ENCODE results near the gene DOC2A.
"Not testable (repeated sequence)": the region's sequence is repeated elsewhere in the genome, so short reads cannot be mapped to it uniquely, and the experiment has no call there.

DOC2A gene

GRCh38 chr16:30027588-30028437 lies 17.0 kb upstream of the DOC2A start:
- DNase-seq (ENCODE audit: low read depth): no peak

- no peak for DNase-seq (ENCODE audit: low read depth)
Measured at GRCh38 chr16:30026449-30026848, 15.6 kb upstream of the DOC2A start.

DNA sequence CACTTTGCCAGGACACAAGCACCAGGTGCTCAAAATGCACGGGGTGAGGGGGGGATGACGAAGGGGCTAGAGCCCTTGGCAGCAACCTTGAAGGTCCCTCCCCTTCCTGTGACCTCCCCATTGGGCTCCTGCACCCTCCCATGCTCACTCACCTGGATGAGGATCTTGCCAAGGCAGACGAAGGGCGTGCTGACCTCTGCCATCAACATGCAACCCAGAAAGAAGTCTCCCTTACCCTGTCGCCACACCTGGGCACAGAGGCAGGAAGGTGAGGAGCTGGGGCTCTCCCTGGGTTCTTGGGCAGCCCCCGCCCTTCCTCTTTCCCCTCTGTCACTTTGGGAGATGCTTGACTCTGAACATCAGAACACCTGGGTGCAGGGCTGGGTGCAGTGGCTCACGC lies 14.7 kb upstream of the DOC2A start:
- DNase-seq (ENCODE audit: low read depth): no peak

DNA sequence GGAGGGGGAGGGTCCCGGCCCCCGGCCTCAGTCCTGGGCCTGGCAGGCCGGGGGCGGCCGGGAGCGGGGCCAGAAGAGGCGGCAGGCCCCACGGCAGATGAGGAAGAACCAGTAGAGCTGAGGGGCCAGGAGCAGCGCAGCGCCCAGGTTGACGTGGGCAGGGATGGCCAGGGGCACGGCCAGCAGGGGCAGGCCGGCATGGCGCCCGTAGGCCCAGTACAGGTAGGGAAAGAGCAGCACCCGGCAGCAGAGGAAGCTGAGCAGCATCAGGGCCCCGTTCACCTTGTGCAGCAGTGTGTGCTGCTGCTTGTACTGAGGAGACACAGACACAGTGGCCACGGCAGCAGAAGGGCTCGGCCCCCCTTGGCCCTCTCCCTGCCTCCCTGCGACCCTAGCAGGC lies 14.3 kb upstream of the DOC2A start:
- DNase-seq (ENCODE audit: low read depth): no peak

GRCh38 chr16:30024451-30024850 lies 13.6 kb upstream of the DOC2A start:
- DNase-seq (ENCODE audit: low read depth): no peak

DNA sequence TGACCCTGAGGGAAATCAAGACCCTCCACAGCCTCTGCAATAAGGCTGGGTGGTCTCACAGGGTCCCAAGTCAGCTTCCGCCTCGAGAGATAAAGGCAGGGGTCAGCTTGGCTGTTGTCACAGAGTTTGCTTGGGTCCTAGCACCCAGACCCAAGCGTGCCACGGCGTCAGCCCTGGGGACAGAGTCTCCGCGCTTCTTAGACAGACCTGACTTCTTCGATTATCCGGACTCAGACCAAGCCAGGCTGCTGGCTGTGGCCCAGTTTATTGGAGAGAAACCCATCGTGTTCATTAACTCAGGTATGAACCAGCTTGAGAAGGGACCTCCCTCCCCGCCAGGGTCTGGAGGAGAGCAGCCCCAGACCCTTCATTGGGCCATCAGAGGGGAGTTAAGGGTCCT lies 12.8 kb upstream of the DOC2A start:
- no peak for DNase-seq (ENCODE audit: low read depth)

DNA sequence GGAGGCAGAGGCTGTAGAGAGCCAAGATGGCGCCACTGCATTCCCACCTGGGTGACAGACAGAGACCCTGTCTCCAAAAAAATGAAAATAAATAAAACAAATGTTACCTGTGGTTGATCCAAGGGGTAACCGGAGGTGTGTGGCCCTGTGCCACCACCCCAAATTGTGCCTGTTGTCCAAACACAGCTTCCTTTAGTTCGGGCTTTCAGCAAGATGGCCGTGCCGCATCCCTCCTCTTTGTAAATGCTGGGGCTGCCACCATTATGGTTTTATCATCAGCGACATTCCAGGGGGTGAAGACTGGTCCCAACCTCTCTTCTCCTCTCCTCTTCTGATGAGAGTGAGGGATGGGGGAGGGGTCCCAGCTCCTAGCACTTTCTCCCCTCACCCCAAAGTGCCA lies 12.1 kb upstream of the DOC2A start, which contains the start of gene C16orf92:
C16orf92 (plus strand) TSS at position 312 of the 400 bp plus-strand sequence. CDS start 143 bp downstream, outside the sequence.
- DNase-seq (ENCODE audit: low read depth): no peak

DNA sequence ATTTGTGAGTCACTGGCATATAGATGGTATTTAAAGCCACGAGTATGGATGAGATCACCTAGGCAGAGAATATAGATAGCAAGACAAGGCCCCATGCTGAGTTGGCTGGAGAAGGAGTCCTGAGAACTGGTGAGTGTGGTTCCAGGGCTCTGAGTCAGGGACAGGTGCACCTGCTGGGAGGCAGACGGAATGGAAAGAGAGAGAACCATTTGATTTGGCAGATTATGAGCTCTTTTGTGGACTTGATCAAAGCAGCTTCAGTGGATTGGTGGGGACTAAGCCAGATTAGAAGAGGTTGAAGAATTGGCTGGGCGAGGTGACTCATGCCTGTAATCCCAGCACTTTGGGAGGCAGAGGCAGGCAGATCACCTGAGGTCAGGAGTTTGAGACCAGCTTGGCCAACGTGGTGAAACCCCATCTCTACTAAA lies 7.9 kb upstream of the DOC2A start:
- no peak for DNase-seq (ENCODE audit: low read depth)

GRCh38 chr16:30017937-30018336 lies 7.1 kb upstream of the DOC2A start:
- not testable (repeated sequence) for DNase-seq (ENCODE audit: low read depth)

DNA sequence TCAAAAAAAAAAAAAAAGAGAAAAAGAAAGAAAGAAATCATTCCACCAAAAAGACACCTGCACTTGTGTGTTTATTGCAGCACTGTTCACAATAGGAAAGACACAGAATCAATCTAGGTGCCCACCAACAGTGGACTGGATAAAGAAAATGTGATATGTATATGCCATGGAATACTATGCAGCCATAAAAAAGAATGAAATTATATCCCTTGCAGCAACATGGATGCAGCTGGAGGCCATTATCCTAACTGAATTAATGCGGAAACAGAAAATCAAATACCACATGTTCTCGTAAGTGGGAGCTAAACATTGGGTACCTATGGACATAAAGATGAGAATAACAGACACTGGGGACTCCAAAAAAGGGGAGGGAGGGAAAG lies 6.4 kb upstream of the DOC2A start:
- DNase-seq (ENCODE audit: low read depth): no peak

DNA sequence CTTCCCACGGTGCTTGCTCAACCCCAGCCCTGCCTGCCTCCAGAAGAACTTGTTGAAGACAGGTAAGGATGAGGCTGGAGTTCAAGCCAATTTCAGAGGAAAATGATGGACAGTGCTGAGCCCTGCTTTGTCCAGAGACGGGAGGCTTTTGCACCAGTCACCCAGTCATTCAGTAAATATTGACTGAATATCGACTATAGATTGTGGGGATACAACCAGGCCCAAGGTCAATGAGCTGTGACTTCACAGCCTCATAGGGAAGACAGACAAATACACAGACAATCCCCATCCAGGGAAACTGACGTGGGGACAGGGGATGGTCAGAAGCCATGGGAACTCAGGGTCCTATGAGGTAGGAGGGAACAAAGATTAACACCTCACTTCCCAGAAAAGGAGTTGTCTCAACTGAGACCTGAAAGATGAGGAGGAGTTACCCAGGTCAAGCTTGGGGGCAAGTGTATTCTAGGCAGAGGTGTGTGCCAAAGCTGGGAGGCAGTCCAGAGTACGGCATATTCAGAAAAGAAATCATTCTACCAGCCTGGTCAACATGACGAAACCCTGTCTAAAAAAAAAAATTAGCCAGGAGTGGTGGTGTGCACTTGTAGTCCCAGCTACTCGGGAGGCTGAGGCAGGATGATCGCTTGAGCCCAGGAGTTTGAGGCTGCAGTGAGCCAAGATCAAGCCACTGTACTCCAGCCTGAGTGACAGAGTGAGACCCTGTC lies 5.9 kb upstream of the DOC2A start:
- DNase-seq (ENCODE audit: low read depth): no peak

DNA sequence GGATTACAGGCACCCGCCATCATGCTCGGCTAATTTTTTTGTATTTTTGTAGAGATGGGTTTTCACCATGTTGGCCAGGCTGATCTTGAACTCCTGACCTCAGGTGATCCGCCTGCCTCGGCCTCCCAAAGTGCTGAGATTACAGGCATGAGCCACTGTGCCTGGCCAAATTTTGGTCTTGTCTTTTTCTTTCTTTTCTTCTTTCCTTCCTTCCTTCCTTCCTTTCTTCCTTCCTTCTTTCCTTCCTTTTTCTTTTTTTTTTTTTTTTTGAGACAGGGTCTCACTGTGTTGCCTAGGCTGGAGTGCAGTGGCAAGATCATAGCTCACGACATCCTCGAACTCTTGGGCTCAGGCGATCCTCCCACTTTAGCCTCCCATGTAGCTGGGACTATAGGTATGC lies 4.6 kb upstream of the DOC2A start:
- DNase-seq (ENCODE audit: low read depth): not testable (repeated sequence)

DNA sequence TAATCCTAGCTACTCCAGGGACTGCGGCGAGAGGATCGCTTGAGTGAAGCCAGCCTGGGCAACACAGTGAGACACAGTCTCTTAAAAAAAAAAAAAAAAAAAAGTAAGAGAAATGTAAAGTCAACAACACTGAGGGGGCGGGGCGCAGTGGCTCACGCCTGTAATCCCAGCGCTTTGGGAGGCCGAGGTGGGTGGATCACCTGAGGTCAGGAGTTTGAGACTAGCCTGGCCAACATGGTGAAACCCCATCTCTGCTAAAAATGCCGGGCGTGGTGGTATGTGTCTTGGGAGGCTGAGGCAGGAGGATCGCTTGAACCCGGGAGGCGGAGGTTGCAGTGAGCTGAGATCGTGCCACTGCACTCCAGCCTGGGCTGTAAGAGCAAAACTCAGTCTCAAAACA lies 1.8 kb upstream of the DOC2A start:
- not testable (repeated sequence) for DNase-seq (ENCODE audit: low read depth)

- no peak for DNase-seq (ENCODE audit: low read depth)
Measured at GRCh38 chr16:30011714-30012504, 1.1 kb upstream of the DOC2A start.

- DNase-seq (ENCODE audit: low read depth): no peak
Measured at GRCh38 chr16:30009990-30010843, 610 bp downstream of the DOC2A start.

DNA sequence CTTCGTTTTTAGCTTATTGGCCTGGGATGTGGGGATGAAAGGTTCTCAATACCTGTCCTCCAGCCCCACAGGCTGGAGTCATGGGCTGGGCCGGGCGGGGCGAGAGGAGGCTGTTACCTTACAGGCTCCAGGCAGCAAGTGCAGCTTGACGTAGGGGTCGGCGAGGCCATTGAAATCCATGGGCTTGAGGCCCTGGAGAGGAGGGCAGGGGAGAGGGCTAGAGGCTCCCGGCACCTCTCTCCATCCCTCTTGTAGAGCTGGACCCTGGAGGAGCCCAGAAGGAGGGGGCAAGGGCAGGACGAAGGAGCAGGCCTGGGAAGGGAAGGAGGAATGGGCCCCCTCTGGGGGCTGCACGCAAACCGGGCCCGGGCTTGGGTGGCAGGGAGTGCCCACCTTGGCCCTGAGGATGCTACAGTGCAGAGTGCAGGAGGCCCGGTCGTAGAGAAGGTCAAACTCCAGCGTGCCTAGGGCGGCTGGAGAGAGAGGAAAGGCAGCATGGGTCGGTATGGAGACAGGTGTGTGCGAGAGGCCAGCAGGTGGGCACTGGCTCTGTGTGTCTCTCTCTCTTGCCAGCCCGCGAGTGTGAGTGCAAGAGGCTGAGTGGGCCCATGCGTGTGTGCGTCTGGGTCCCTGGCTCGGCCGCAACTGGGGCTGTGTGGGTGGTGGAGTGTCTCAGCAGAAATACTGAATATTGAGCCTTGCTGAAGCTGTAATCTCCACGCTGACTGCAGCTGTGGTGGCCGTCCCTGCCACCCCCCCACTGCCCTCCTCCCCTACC lies 1.6 kb downstream of the DOC2A start:
- DNase-seq (ENCODE audit: low read depth): no peak

- no peak for DNase-seq (ENCODE audit: low read depth)
Measured at GRCh38 chr16:30007378-30007895, 3.4 kb downstream of the DOC2A start.

DNA sequence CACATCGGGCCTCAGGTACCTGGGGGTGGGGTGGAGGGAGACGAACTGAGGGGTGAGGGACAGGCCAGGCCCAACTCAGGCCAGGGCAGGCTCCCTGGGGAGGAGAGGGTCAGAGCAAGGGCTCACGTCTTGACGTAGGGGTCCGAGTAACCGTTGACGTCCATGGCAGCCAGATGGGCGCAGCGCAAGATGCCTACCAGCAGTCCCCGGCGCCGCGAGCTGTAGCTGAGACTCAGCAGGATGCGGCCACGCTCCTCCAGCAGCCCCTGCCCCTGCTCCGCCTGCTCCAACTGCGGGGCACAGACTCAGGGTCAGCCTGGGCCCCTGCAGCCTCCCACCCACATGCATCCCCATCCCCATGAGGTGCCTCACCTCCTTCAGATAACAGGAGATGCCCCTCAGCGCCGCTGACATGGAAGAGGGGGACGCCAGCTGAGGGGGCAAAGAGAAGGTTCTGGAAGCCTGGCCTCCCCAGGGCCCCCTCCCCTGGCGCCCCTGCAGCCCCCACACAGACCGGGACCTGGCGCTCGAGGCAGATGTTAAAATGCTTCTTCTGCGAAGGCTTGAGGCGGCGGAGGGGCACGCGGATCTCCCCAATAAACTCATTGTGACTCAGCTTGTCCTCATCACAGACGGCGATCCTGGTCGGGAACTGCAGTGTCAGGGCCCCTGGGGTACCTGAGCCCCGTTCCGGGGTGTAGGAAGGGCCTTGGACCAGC lies 4.0 kb downstream of the DOC2A start:
- no peak for DNase-seq (ENCODE audit: low read depth)

DNA sequence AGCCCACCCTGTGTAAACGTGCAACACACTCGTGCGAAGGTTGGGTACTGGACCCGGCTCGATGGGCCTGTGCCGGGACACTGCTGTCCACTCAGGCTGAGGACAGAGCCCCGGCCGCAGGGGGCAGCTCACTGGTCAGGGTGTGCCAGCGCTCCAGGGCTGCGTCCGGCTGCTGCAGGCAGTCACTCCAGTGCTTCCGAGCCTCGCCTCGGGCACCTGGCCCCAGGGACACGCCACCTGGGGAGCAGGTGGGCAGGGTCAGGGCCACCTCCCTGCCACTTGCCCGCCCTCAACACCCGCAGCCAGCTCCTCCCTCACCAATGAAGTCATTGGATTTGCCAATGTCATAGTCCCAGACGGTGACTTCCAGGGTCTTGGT lies 4.7 kb downstream of the DOC2A start:
- DNase-seq (ENCODE audit: low read depth): no peak

Data from activated T-helper 1 cell treated with Interleukin-2 at 50 U/mL for 16 hours (primary cell).